Inferior parietal cortex (tissue), 1 donor: Measurements from ENCODE around the gene DDB1.

Experiments used
- DNase-seq: peaks from one replicate; pipeline ENCODE4 v3.0.0-alpha.2; 2016; ENCODE audit errors: extremely low spot score

DDB1 gene

GRCh38 chr11:61356706-61357105, 23.8 kb upstream of the DDB1 start:
- DNase-seq: no peak

GRCh38 chr11:61354208-61354607, 21.3 kb upstream of the DDB1 start:
- no peak for DNase-seq

- DNase-seq: no peak
These were observed 20.5 kb upstream of the DDB1 start for GRCh38 chr11:61353131-61354067.

- no peak for DNase-seq
These were observed 19.1 kb upstream of the DDB1 start for GRCh38 chr11:61352038-61352437.

GRCh38 chr11:61350803-61351202, 17.9 kb upstream of the DDB1 start:
- DNase-seq: no peak

GRCh38 chr11:61350336-61350735, 17.4 kb upstream of the DDB1 start:
- no peak for DNase-seq

GRCh38 chr11:61349916-61350315, 17.0 kb upstream of the DDB1 start:
- no peak for DNase-seq

- no peak for DNase-seq
These were observed 16.4 kb upstream of the DDB1 start for GRCh38 chr11:61349189-61349751.

GRCh38 chr11:61347916-61348461, 15.1 kb upstream of the DDB1 start:
- DNase-seq: no peak

- DNase-seq: no peak
These were observed 13.3 kb upstream of the DDB1 start for GRCh38 chr11:61345954-61346843.

- DNase-seq: no peak
These were observed 12.3 kb upstream of the DDB1 start for GRCh38 chr11:61345170-61345610.

GRCh38 chr11:61343792-61344745, 11.2 kb upstream of the DDB1 start:
- no peak for DNase-seq

- no peak for DNase-seq
These were observed 9.4 kb upstream of the DDB1 start for GRCh38 chr11:61342207-61342803.

GRCh38 chr11:61341706-61342105, 8.8 kb upstream of the DDB1 start:
- no peak for DNase-seq

- DNase-seq: no peak
These were observed 8.1 kb upstream of the DDB1 start for GRCh38 chr11:61340979-61341378.

- no peak for DNase-seq
These were observed 6.6 kb upstream of the DDB1 start for GRCh38 chr11:61339490-61339878.

- no peak for DNase-seq
These were observed 6.0 kb upstream of the DDB1 start for GRCh38 chr11:61338783-61339489.

GRCh38 chr11:61337706-61338470, 5.0 kb upstream of the DDB1 start:
- DNase-seq: no peak
